ENCODE measurements around the gene TNKS1BP1.

Gene TNKS1BP1

DNA sequence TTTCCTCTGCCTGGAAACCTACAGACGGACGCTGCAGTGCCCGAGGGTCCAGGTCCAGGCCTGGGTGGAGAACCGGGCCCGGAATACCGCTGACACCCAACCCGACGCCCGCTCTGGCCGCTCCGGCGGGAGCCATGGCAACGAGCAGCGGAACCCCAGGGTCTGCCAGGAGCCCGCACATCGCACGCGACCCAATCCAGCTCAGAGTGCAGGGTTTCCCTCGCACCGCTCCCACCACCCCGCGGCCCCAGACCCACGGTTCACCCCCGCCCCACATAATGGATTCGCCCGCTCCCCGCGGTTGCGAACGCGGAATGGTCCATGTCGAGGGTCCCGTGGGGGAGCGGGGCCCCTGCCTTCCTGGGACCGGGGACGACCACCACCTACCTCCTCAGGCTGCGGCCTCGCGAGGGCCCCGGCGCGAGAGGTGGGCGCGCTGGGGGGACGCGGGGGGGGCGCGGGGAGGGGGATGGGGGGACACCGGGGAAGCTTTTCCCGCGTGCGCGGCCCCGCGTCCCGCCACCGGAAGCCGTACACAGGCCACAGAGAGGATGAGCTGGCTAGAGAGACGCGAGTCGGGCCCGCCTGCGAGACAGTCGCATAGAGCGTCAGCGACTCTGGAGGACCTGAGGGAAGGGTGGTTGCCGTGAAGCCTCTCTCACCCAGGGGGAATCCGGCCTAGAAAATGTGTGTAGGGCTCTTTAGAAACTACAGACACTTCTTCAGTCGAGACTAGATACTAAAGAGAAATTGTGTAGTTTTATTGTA, 10.8 kb upstream of the TNKS1BP1 start, which contains the start of gene SSRP1:
Gene SSRP1, minus strand, starts transcription at position 550 of the 768 bp plus-strand sequence. CDS start 771 bp downstream, outside the sequence.
- H3K4me1 ChIP-seq (ENCODE audit: insufficient read depth, low read length) = peaks cover 47% of the 10 kb centered on the region

GRCh38 chr11:57335023-57335342, 10.2 kb upstream of the TNKS1BP1 start:
- peaks cover 48% of the 10 kb centered on the region for H3K36me3 ChIP-seq (ENCODE audit: insufficient read depth, low read length)
- H3K4me3 ChIP-seq (ENCODE audit: low read length) = peak overlapping the region; percentile 93
- no peaks in the 10 kb centered on the region for H3K9me3 ChIP-seq (ENCODE audit: low read length)
- H2AFZ ChIP-seq (ENCODE audit: low read depth, low read length) = no peak overlapping the region
- peaks cover 41% of the 10 kb centered on the region for H3K4me1 ChIP-seq (ENCODE audit: insufficient read depth, low read length)
- H3K27me3 ChIP-seq (ENCODE audit: insufficient read depth, low read length) = no peaks in the 10 kb centered on the region

More for the DNA sequence above, 10.8 kb upstream of the TNKS1BP1 start, which contains the start of gene SSRP1:
- H3K27me3 ChIP-seq (ENCODE audit: insufficient read depth, low read length) = no peaks in the 10 kb centered on the region
- no peaks in the 10 kb centered on the region for H3K9me3 ChIP-seq (ENCODE audit: low read length)
- H2AFZ ChIP-seq (ENCODE audit: low read depth, low read length) = peak within 1 kb of the TSS; percentile 60
- peak within 1 kb of the TSS; percentile 93 for H3K4me3 ChIP-seq (ENCODE audit: low read length)
- H3K36me3 ChIP-seq (ENCODE audit: insufficient read depth, low read length) = peaks cover 43% of the 10 kb centered on the region

DNA sequence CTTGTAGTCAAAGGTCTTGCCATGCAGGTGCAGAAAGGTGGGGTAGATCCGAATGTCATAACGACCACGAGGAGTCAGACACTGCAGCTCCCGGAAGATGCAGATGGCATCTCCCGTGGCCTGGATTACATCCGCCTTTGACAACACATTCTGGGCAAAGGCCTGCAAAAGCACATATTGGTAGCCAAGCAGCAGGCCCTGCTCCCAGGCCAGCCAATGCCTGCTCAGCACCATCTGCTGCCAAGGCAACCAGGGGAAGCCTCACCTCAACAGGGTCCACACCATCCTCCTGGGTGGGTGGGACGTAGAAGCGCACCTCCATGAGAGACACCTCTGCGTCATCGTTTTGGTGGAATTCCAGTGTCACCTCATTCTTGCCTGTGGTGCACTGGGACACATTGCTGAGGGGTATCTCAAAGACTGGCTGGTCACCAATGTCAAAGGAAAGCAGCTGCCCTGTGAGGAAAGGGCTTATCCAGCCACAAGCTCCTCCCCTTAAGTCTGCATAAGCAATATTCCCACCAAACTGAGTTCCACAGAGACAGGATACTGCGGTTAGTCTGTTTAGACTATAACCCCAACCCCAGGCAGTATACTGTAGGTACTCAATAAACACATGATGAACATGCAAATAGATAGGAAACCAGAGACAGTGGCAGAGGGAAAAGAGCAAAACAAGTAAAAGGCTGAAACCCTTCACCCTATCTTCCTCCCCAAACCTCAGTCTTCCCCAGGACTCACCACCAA, 8.1 kb upstream of the TNKS1BP1 start:
- Histone ChIP-seq H3K4me3 (ENCODE audit: low read length) (no peak overlapping the region), H3K36me3 (ENCODE audit: insufficient read depth, low read length) (peaks cover 69% of the 10 kb centered on the region), H3K4me1 (ENCODE audit: insufficient read depth, low read length) (peaks cover 22% of the 10 kb centered on the region), H2AFZ (ENCODE audit: low read depth, low read length) (no peak overlapping the region), H3K9me3 (ENCODE audit: low read length) (no peaks in the 10 kb centered on the region), H3K27me3 (ENCODE audit: insufficient read depth, low read length) (no peaks in the 10 kb centered on the region)

GRCh38 chr11:57331720-57332119, 7.0 kb upstream of the TNKS1BP1 start:
- H3K36me3 ChIP-seq (ENCODE audit: insufficient read depth, low read length) = peaks cover 81% of the 10 kb centered on the region
- no peak overlapping the region for H3K4me3 ChIP-seq (ENCODE audit: low read length)
- H3K4me1 ChIP-seq (ENCODE audit: insufficient read depth, low read length) = peaks cover 24% of the 10 kb centered on the region
- H3K27me3 ChIP-seq (ENCODE audit: insufficient read depth, low read length) = no peaks in the 10 kb centered on the region
- no peaks in the 10 kb centered on the region for H3K9me3 ChIP-seq (ENCODE audit: low read length)
- H2AFZ ChIP-seq (ENCODE audit: low read depth, low read length) = no peak overlapping the region

DNA sequence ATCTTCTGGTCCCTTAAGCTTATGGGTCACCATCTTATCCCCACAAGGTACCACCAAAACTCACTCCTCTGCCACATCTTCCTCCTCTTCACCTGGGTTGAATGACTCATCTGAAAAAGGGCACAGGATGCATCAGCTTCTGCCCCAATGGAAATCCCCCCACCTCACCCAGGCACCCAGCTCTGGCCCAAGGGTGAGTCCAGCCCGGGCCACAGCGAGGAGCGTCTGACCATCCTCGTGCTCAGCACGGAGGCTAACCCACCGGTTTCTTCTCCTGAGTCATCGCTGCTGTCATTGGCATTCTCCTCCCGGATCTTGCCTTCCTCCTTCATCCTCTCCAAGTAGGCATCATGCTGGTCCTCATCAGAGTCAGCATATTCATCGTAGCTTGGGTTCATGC, 5.3 kb upstream of the TNKS1BP1 start:
- peaks cover 92% of the 10 kb centered on the region for H3K36me3 ChIP-seq (ENCODE audit: insufficient read depth, low read length)
- no peaks in the 10 kb centered on the region for H3K27me3 ChIP-seq (ENCODE audit: insufficient read depth, low read length)

GRCh38 chr11:57327721-57328120, 3.0 kb upstream of the TNKS1BP1 start:
- Histone ChIP-seq H3K9me3 (ENCODE audit: low read length) (no peaks in the 10 kb centered on the region), H3K4me1 (ENCODE audit: insufficient read depth, low read length) (peaks cover 32% of the 10 kb centered on the region), H3K4me3 (ENCODE audit: low read length) (no peak overlapping the region), H3K27me3 (ENCODE audit: insufficient read depth, low read length) (no peaks in the 10 kb centered on the region), H3K36me3 (ENCODE audit: insufficient read depth, low read length) (peaks cover 71% of the 10 kb centered on the region), H2AFZ (ENCODE audit: low read depth, low read length) (no peak overlapping the region)

More for the DNA sequence above, 5.3 kb upstream of the TNKS1BP1 start:
- Histone ChIP-seq H2AFZ (ENCODE audit: low read depth, low read length) (no peak overlapping the region), H3K9me3 (ENCODE audit: low read length) (no peaks in the 10 kb centered on the region), H3K4me1 (ENCODE audit: insufficient read depth, low read length) (peaks cover 32% of the 10 kb centered on the region), H3K4me3 (ENCODE audit: low read length) (no peak overlapping the region)

DNA sequence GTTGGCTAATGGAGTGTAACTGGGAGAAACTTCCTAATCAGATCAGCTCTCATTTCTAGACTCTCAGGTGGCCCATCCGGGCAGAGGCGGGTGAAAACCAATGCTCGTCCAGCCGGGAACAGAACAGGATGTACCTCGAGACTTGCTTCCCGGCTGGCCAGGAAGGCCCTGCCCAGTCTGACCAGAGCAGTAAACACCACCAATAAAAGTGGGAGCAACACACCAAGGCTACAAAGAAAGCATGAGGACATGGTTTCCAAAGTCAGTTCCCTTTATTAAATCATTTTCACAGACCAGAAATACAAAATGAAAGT, 940 bp upstream of the TNKS1BP1 start:
- peak overlapping the region; percentile 31 for H2AFZ ChIP-seq (ENCODE audit: low read depth, low read length)
- H3K36me3 ChIP-seq (ENCODE audit: insufficient read depth, low read length) = peaks cover 59% of the 10 kb centered on the region
- H3K4me3 ChIP-seq (ENCODE audit: low read length) = peak overlapping the region; percentile 71

DNA sequence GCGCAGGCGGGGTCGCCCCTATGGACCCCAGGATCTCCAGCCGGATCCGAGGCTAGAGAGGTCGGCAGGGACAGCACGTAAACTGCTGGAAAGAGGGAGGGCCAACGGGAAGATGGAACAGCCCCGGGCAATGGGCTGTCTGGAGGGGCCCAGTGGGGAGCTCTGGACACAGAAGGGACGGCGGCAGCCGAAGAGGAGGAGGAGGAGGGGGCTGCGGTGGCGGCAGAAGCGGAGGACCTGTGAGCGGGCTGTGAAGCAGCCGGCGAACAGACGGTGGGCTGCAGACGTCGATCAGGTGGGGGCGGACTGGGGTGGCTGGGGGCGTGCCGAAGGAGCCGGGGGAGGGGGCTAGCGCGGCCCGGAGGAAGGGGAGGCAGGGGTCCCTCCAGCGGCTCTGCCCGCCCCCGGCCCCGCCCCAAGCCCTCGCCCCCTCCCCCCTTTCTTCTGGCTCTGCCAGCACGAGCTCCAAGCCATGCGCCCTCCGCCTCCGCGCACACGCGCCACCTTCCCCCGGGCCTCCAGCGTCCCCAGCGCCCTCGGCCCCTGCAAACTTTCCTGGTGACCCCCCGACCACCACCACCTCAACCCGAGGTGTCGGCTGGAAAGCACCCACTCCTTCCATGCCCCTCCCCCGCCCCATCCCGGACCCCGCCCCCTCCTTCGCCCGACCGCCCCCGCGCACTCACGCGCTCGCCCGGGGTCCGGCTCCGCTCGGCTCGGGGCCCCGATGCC, 432 bp downstream of the TNKS1BP1 start:
- Histone ChIP-seq H3K4me3 (ENCODE audit: low read length) (peak overlapping the region; percentile 71), H3K4me1 (ENCODE audit: insufficient read depth, low read length) (peaks cover 43% of the 10 kb centered on the region), H3K27me3 (ENCODE audit: insufficient read depth, low read length) (no peaks in the 10 kb centered on the region), H3K9me3 (ENCODE audit: low read length) (no peaks in the 10 kb centered on the region), H3K36me3 (ENCODE audit: insufficient read depth, low read length) (peaks cover 56% of the 10 kb centered on the region), H2AFZ (ENCODE audit: low read depth, low read length) (peak overlapping the region; percentile 12)

More for the DNA sequence above, 940 bp upstream of the TNKS1BP1 start:
- Histone ChIP-seq H3K9me3 (ENCODE audit: low read length) (no peaks in the 10 kb centered on the region), H3K4me1 (ENCODE audit: insufficient read depth, low read length) (peaks cover 43% of the 10 kb centered on the region), H3K27me3 (ENCODE audit: insufficient read depth, low read length) (no peaks in the 10 kb centered on the region)

DNA sequence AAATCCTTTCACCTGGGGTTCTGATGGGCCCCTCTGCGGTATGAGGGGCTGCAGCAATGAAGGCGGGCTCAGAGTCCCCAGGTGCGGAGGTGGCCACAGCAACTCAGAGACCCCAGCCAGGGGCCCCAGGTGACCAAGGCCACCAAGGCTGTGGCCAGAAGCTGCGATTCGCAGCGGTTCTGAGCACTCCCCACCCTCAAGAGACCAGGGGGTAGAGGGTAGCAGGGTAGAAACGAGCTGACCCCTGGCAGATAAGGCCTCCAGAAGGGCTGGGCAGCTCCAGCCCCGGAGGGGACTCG, 948 bp downstream of the TNKS1BP1 start:
- peaks cover 54% of the 10 kb centered on the region for H3K36me3 ChIP-seq (ENCODE audit: insufficient read depth, low read length)

GRCh38 chr11:57323167-57323854, 1.4 kb downstream of the TNKS1BP1 start:
- H3K36me3 ChIP-seq (ENCODE audit: insufficient read depth, low read length) = peaks cover 52% of the 10 kb centered on the region
- H3K4me3 ChIP-seq (ENCODE audit: low read length) = peak overlapping the region; percentile 71
- no peak overlapping the region for H2AFZ ChIP-seq (ENCODE audit: low read depth, low read length)
- no peaks in the 10 kb centered on the region for H3K9me3 ChIP-seq (ENCODE audit: low read length)
- peaks cover 43% of the 10 kb centered on the region for H3K4me1 ChIP-seq (ENCODE audit: insufficient read depth, low read length)
- no peaks in the 10 kb centered on the region for H3K27me3 ChIP-seq (ENCODE audit: insufficient read depth, low read length)

More for the DNA sequence above, 948 bp downstream of the TNKS1BP1 start:
- Histone ChIP-seq H2AFZ (ENCODE audit: low read depth, low read length) (peak overlapping the region; percentile 12), H3K9me3 (ENCODE audit: low read length) (no peaks in the 10 kb centered on the region), H3K27me3 (ENCODE audit: insufficient read depth, low read length) (no peaks in the 10 kb centered on the region), H3K4me3 (ENCODE audit: low read length) (peak overlapping the region; percentile 71), H3K4me1 (ENCODE audit: insufficient read depth, low read length) (peaks cover 43% of the 10 kb centered on the region)

- H3K9me3 ChIP-seq (ENCODE audit: low read length) = no peaks in the 10 kb centered on the region
- H3K27me3 ChIP-seq (ENCODE audit: insufficient read depth, low read length) = no peaks in the 10 kb centered on the region
- H3K4me3 ChIP-seq (ENCODE audit: low read length) = peak overlapping the region; percentile 20
- H3K36me3 ChIP-seq (ENCODE audit: insufficient read depth, low read length) = peaks cover 52% of the 10 kb centered on the region
- H3K4me1 ChIP-seq (ENCODE audit: insufficient read depth, low read length) = peaks cover 43% of the 10 kb centered on the region
- no peak overlapping the region for H2AFZ ChIP-seq (ENCODE audit: low read depth, low read length)
Measured at GRCh38 chr11:57322256-57323166, 2.2 kb downstream of the TNKS1BP1 start.

Measured in neuron (in vitro differentiated cells).